Gastroesophageal sphincter (tissue), 4 donors: Measurements from ENCODE around the gene DNAJB1. TPM values are rescaled to one million over a fixed set of nuclear protein-coding genes. Genes with fewer than 3 reads are reported as not detected.

Experiments used
- ATAC-seq: fragments of 150-250 bp; one replicate; pipeline ENCODE4 v1.9.1; 2016; ENCODE audit warnings: mild to moderate bottlenecking, moderate library complexity
- H3K27ac ChIP-seq, 4 donors: fragments of 200-600 bp; sonication (generic) in 3 of 4; 1 replicate in 3 of 4; 2 replicates in 1 of 4; pipeline ENCODE4 v1.5.1; 2016 to 2019
- H3K27me3 ChIP-seq: fragments of 200-600 bp; sonication (generic); one replicate; pipeline ENCODE4 v1.5.1; 2019
- H3K36me3 ChIP-seq, 2 donors: fragments of 200-600 bp; sonication (generic); one replicate each; pipeline ENCODE4 v1.5.1; 2019; ENCODE audit warnings: control low read depth in 1 of 2
- H3K4me1 ChIP-seq, 3 donors: fragments of 200-600 bp; sonication (generic); 1 replicate in 2 of 3; 2 replicates in 1 of 3; pipeline ENCODE4 v1.5.1; 2016 to 2019; ENCODE audit warnings: control low read depth in 2 of 3
- H3K4me3 ChIP-seq, 2 donors: fragments of 200-600 bp; sonication (generic); one replicate each; pipeline ENCODE4 v1.5.1; 2019; ENCODE audit warnings: mild to moderate bottlenecking in 1 of 2, moderate library complexity in 1 of 2
- H3K9me3 ChIP-seq, 3 donors: fragments of 200-600 bp; sonication (generic); one replicate each; pipeline ENCODE4 v1.5.1; 2017 to 2019; ENCODE audit warnings: control low read depth in 2 of 3
- CTCF ChIP-seq, 4 experiments: fragments of 200-600 bp in 2 of 4; fragments of 450-650 bp in 2 of 4; sonication (generic) in 1 of 4; IDR thresholded peaks; one replicate each; pipeline ENCODE4 v1.5.1; 2017 to 2019; ENCODE audit warnings: antibody characterized with exemption in 4 of 4, mild to moderate bottlenecking in 2 of 4, moderate library complexity in 2 of 4
- EP300 ChIP-seq: sonication (generic); formaldehyde crosslinking; IDR thresholded peaks from one replicate; pipeline ENCODE4 v1.6.1; 2017; ENCODE audit warnings: antibody characterized with exemption, mild to moderate bottlenecking
- POLR2A ChIP-seq, 2 donors: fragments of 450-650 bp; IDR thresholded peaks; one replicate each; pipeline ENCODE4 v1.6.1; 2017; ENCODE audit warnings: antibody characterized with exemption in 2 of 2, mild to moderate bottlenecking in 2 of 2, moderate library complexity in 1 of 2
- POLR2AphosphoS5 ChIP-seq: sonication (generic); formaldehyde crosslinking; IDR thresholded peaks from one replicate; pipeline ENCODE4 v1.6.1; 2017; ENCODE audit warnings: antibody characterized with exemption
- WGBS, 2 donors: methylation state at CpG; one replicate each; pipeline ENCODE4 v1.1.5; 2018; ENCODE audit warnings: low coverage in 1 of 2; 5-methylcytosine and 5-hydroxymethylcytosine counted together
- total RNA-seq, 4 donors: library from RNA; depleted of rRNA; stranded (reverse); fragments of >200 nt; gene quantifications; one replicate each; pipeline ENCODE4 v1.1.0, GENCODE V29; 2016

DNAJB1 gene
- total RNA-seq, 4 donors from 2014 or later, result 59.3 to 72.8 (median 68.2) TPM

GRCh38 chr19:14477418-14478112, 40.6 kb downstream of the DNAJB1 start:
- no peak for ATAC-seq
- no peak for TF ChIP-seq EP300
- TF ChIP-seq CTCF (IDR thresholded peaks at IDR 0.05), result no peak
- no peak for TF ChIP-seq POLR2AphosphoS5
- no peak for TF ChIP-seq POLR2A (IDR thresholded peaks at IDR 0.05)
- H3K27me3 ChIP-seq, result peaks cover 31% of the 10 kb centered on the region
- no peak overlapping the region for H3K4me3 ChIP-seq
- H3K27ac ChIP-seq, result peak overlapping the region in 3 of 4 donors; percentile 51 to 65 (median 55)
- no peaks in the 10 kb centered on the region for H3K9me3 ChIP-seq
- H3K36me3 ChIP-seq, result peaks cover 0 to 51% of the 10 kb centered on the region in 2 donors
- WGBS, 2 donors, result 44 to 63% methylated on average over 3 to 4 of the region's 10 CpGs
- peaks cover 0 to 69% (median 21%) of the 10 kb centered on the region in 3 donors for H3K4me1 ChIP-seq

GRCh38 chr19:14476673-14477401, 41.4 kb downstream of the DNAJB1 start:
- peak overlapping the region in 3 of 4 donors; percentile 51 to 65 (median 55) for H3K27ac ChIP-seq
- peaks cover 34% of the 10 kb centered on the region for H3K27me3 ChIP-seq
- peaks cover 0 to 44% of the 10 kb centered on the region in 2 donors for H3K36me3 ChIP-seq
- TF ChIP-seq EP300 (no peak), CTCF (IDR thresholded peaks at IDR 0.05) (no peak), POLR2AphosphoS5 (no peak), POLR2A (IDR thresholded peaks at IDR 0.05) (no peak)
- H3K9me3 ChIP-seq, result no peaks in the 10 kb centered on the region
- WGBS, 2 donors, result 18 to 26% methylated on average over 6 to 21 of the region's 26 CpGs
- H3K4me1 ChIP-seq, result peaks cover 0 to 76% (median 28%) of the 10 kb centered on the region in 3 donors
- no peak overlapping the region for H3K4me3 ChIP-seq
- ATAC-seq, result peak; percentile 81

GRCh38 chr19:14476327-14476672, 41.9 kb downstream of the DNAJB1 start:
- Histone ChIP-seq H3K27ac (peak overlapping the region in 3 of 4 donors; percentile 35 to 65 (median 55)), H3K4me3 (no peak overlapping the region), H3K9me3 (no peaks in the 10 kb centered on the region), H3K36me3 (peaks cover 0 to 45% of the 10 kb centered on the region in 2 donors), H3K27me3 (peaks cover 34% of the 10 kb centered on the region), H3K4me1 (peaks cover 0 to 81% (median 28%) of the 10 kb centered on the region in 3 donors)
- ATAC-seq, result no peak
- no peak for TF ChIP-seq POLR2AphosphoS5
- no peak for TF ChIP-seq POLR2A (IDR thresholded peaks at IDR 0.05)
- TF ChIP-seq CTCF (IDR thresholded peaks at IDR 0.05), result no peak
- no peak for TF ChIP-seq EP300
- WGBS, 2 donors, result 60% methylated on average over 1 of the region's 7 CpGs; no CpG with 5 or more reads in 1 of the 2 donors

- Histone ChIP-seq H3K4me3 (peak within 1 kb of the TSS in 1 of 2 donors; percentile 36), H3K4me1 (peaks cover 0 to 81% (median 28%) of the 10 kb centered on the region in 3 donors), H3K27ac (peak within 1 kb of the TSS in 3 of 4 donors; percentile 35 to 65 (median 55)), H3K9me3 (no peaks in the 10 kb centered on the region), H3K27me3 (peaks cover 34% of the 10 kb centered on the region), H3K36me3 (peaks cover 0 to 45% of the 10 kb centered on the region in 2 donors)
- TF ChIP-seq POLR2A (IDR thresholded peaks at IDR 0.05) (no peak), POLR2AphosphoS5 (no peak), CTCF (IDR thresholded peaks at IDR 0.05) (peak in 3 of 4 experiments; percentile 25 to 53 (median 49)), EP300 (no peak)
- peak; percentile 20 for ATAC-seq
- 20% methylated on average over 2 of the region's 33 CpGs; no CpG with 5 or more reads in 1 of the 2 donors for WGBS, 2 donors
These were observed 42.7 kb downstream of the DNAJB1 start, which contains the start of gene PTGER1 for GRCh38 chr19:14475251-14476073. PTGER1 (minus strand) TSS chr19:14475354; CDS start chr19:14474320, 1,034 bp downstream.
